GM18907 (cell line): ENCODE data around the gene NME2.
A peak's percentile ranks its signal among the peaks of the same experiment; 100 is the strongest.
"Not testable (repeated sequence)": the region's sequence is repeated elsewhere in the genome, so short reads cannot be mapped to it uniquely, and the experiment has no call there.

ENCODE experiments used
- ATAC-seq: cut with Tn5 transposase; IDR thresholded peaks from one replicate; pipeline ENCODE4 v1.9.1; 2021; ENCODE audit warnings: mild to moderate bottlenecking, moderate library complexity; ENCODE audit not compliant: unreplicated experiment

The NME2 gene

GRCh38 chr17:51152766-51153209, 13.4 kb upstream of the NME2 start:
- no peak for ATAC-seq

GRCh38 chr17:51153210-51154072, 12.8 kb upstream of the NME2 start, which contains the start of gene NME1:
Gene NME1, plus strand, starts transcription at chr17:51153559. Its CDS starts 2,096 bp downstream, at chr17:51155655.
- ATAC-seq = peak; percentile 96

- ATAC-seq = no peak
These were observed 12.0 kb upstream of the NME2 start for GRCh38 chr17:51154176-51154575.

GRCh38 chr17:51155416-51155815, 10.8 kb upstream of the NME2 start:
- no peak for ATAC-seq

- no peak for ATAC-seq
These were observed 6.6 kb upstream of the NME2 start for GRCh38 chr17:51159604-51160003.

- no peak for ATAC-seq
These were observed 4.7 kb upstream of the NME2 start for GRCh38 chr17:51161541-51161940.

- no peak for ATAC-seq
These were observed 1.1 kb upstream of the NME2 start for GRCh38 chr17:51164911-51165679.

- no peak for ATAC-seq
These were observed 472 bp upstream of the NME2 start for GRCh38 chr17:51165680-51166197.

- peak; percentile 57 for ATAC-seq
These were observed 1.0 kb downstream of the NME2 start for GRCh38 chr17:51166987-51167931.

GRCh38 chr17:51169340-51169739, 3.1 kb downstream of the NME2 start:
- ATAC-seq = no peak

- ATAC-seq = no peak
These were observed 4.5 kb downstream of the NME2 start for GRCh38 chr17:51170736-51171135.

GRCh38 chr17:51172030-51172429, 5.8 kb downstream of the NME2 start:
- ATAC-seq = not testable (repeated sequence)

GRCh38 chr17:51180486-51180885, 14.3 kb downstream of the NME2 start:
- no peak for ATAC-seq

- no peak for ATAC-seq
These were observed 17.9 kb downstream of the NME2 start for GRCh38 chr17:51184124-51184523.

GRCh38 chr17:51185763-51186332, 19.6 kb downstream of the NME2 start:
- ATAC-seq = no peak

- no peak for ATAC-seq
These were observed 22.1 kb downstream of the NME2 start for GRCh38 chr17:51188271-51188833.

- ATAC-seq = no peak
These were observed 23.0 kb downstream of the NME2 start for GRCh38 chr17:51189162-51189561.

GRCh38 chr17:51189628-51190027, 23.4 kb downstream of the NME2 start:
- ATAC-seq = no peak

GRCh38 chr17:51191895-51192294, 25.7 kb downstream of the NME2 start:
- ATAC-seq = no peak

GRCh38 chr17:51197754-51198153, 31.5 kb downstream of the NME2 start:
- ATAC-seq = no peak
